ENCODE data around the gene CCDC57.
A peak's percentile ranks its signal among the peaks of the same experiment; 100 is the strongest.

Gene CCDC57

DNA sequence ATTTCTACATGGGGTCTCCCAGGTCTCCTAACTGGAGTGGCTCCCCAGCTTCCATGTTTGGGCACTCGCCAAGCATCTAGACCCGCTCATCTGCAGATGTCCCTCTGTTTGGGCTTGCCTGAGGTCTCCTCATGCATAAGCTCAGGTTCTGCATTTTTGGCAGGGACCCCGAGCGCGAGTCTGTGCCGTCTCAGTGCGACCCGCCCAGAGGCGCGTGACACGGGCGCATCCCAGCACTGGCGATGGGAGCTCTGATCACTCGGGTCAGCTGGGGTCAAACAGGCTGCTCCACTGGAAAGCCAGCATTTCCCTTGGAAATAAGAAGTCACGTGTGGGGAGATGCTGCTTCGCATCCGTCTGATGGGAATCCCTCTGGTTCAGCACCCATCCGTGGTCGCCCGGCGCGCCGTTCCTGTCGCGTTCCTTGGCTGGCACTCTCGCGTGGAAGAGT is 57.7 kb downstream of the CCDC57 start:
- TF ChIP-seq, protein P1, sequence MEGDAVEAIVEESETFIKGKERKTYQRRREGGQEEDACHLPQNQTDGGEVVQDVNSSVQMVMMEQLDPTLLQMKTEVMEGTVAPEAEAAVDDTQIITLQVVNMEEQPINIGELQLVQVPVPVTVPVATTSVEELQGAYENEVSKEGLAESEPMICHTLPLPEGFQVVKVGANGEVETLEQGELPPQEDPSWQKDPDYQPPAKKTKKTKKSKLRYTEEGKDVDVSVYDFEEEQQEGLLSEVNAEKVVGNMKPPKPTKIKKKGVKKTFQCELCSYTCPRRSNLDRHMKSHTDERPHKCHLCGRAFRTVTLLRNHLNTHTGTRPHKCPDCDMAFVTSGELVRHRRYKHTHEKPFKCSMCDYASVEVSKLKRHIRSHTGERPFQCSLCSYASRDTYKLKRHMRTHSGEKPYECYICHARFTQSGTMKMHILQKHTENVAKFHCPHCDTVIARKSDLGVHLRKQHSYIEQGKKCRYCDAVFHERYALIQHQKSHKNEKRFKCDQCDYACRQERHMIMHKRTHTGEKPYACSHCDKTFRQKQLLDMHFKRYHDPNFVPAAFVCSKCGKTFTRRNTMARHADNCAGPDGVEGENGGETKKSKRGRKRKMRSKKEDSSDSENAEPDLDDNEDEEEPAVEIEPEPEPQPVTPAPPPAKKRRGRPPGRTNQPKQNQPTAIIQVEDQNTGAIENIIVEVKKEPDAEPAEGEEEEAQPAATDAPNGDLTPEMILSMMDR (conservative IDR thresholded peaks at IDR 0.05; ENCODE audit: low read depth), result no peak
- DNase-seq (ENCODE audit: low spot score), result no peak
- ChIA-PET CTCF (interaction anchor here (0.5 to 2.2 kb wide), 4 partner anchors 50 to 410 kb away, joined by 4 to 16 read pairs (median 8); no protein-coding TSS in a partner anchor), POLR2A (ENCODE audit: low non-redundant PET) (no interaction called here)
- H3K27ac ChIP-seq, result peak overlapping the region; percentile 42

DNA sequence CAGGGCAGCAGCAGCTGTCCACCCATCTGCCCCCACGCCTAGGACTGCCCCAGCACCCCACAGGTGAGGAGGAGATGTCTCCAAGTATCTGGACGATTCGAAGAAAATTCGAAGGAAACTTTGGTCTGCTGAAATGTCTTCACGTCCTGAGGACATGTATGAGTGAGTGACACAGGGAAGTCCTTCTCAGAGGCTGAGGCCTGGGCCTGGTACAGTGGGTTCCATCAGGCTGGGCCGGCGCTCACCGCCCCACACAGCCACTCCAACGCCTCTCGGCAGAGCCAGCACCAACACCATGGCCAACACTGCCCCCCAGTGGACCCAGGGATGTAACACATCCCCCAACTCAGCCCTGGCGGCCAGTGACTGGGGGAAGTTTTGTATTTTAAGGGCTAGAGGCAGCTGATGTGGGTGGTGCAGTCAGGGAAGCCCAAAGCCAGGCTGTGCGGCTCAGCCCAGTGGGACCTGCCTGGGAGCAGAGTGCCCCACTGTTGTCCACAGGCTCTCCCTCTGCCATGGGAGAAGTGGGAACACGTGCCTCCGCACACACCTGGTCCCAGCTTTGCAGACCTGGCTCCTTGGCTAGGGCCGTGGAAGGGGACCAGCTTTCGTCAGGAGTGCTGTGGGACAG is 58.8 kb downstream of the CCDC57 start:
- CTCF ChIA-PET, result interaction anchor here (0.5 to 2.2 kb wide), 10 partner anchors 33 to 486 kb away, joined by 3 to 16 read pairs (median 4); no protein-coding TSS in a partner anchor
- TF ChIP-seq, protein P1 (conservative IDR thresholded peaks at IDR 0.05; ENCODE audit: low read depth), result peak; percentile 91
- POLR2A ChIA-PET (ENCODE audit: low non-redundant PET), result no interaction called here

DNA sequence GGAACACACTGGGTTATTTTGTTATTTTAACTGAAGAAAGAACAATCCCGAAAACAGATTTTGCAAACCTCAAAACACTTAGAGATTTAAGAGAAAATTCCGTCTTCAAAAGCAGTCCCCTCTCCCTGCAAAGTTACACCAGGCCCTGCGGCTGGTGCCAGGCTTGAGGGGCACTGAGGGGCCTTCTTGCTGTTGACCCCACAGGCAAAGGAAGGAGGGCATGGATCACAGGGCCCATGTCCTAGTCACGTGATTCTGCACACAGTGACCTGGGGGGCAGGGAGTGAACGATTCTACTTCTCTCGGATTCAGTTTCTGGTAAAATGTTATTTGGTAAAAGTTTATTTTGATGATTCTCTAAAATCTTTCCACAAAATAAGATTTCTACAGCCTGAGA is 59.3 kb downstream of the CCDC57 start:
- ChIA-PET CTCF (interaction anchor here (0.7 to 2.2 kb wide), 4 partner anchors 49 to 486 kb away, joined by 3 to 13 read pairs (median 6); no protein-coding TSS in a partner anchor), POLR2A (ENCODE audit: low non-redundant PET) (no interaction called here)
- TF ChIP-seq, protein P1 (conservative IDR thresholded peaks at IDR 0.05; ENCODE audit: low read depth), result no peak
- peak overlapping the region; percentile 49 for H3K27ac ChIP-seq
- DNase-seq (ENCODE audit: low spot score), result no peak

More for the DNA sequence above, 58.8 kb downstream of the CCDC57 start:
- DNase-seq (ENCODE audit: low spot score), result peak; percentile 83
- H3K27ac ChIP-seq, result peak overlapping the region; percentile 49

DNA sequence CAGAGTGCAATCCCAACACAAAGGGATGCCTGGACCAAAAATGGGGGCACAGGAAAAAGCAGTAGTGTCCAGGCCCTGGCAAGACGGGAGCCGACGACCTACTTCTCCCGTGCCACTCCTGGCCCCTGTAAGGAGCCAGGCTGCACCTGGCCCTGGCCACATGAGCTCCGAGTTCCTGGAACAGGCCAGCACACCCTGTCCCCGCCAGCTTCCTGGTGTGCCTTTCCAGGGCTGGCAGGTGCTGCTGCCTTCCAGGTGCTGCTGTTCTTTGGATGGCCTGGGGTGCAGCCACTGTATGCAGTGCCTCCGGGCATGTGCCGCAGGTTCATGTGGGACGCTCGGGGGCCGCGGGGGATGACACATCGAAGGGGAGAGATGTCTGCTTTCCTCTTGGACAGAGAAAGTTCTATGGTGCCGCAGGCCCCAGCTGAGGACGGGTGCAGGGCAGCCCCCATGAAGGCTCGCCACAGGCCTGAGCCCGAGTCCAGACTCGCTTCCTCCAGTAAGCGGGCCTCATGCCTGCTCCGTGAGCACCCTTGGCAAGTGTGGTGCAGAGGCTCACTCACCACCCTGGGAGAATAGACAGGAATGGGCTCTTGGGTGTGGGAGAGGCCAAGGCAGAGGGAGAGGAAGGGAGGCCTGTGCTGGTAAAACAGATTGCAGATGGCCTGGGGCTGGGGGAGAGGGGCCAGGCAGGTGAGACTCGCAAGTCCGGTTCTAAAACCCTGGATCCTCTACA is 59.9 kb downstream of the CCDC57 start:
- ChIA-PET POLR2A (ENCODE audit: low non-redundant PET) (interaction anchor here (0.7 kb wide), 1 partner anchor 54 kb away, joined by 3 read pairs; no protein-coding TSS in a partner anchor), CTCF (interaction anchor here (0.6 to 2.2 kb wide), 3 partner anchors 82 to 122 kb away, joined by 3 to 13 read pairs (median 4); no protein-coding TSS in a partner anchor)
- H3K27ac ChIP-seq, result peak overlapping the region; percentile 49
- DNase-seq (ENCODE audit: low spot score), result no peak
- TF ChIP-seq, protein P1 (conservative IDR thresholded peaks at IDR 0.05; ENCODE audit: low read depth), result no peak

DNA sequence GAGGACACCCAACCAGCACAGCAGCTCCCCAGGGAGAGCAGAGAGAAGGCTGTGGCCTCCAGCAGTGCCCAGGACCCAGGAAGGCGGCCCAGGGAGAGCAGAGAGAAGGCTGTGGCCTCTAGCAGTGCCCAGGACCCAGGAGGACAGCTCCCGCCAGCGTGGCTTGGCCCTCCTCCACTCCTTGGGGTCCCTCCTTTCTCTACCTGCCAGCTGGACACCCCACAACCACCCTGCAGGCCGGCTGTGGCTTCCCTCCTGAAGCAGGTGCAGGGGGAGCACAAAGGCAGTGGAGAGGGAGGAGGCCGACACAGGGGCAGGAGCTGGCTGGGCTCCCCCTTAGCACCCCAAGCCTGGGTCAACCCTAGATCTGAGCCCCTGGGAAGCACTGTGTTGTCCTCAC is 60.5 kb downstream of the CCDC57 start:
- POLR2A ChIA-PET (ENCODE audit: low non-redundant PET), result interaction anchor here (0.7 kb wide), 1 partner anchor 53 kb away, joined by 3 read pairs; no protein-coding TSS in a partner anchor
- TF ChIP-seq, protein P1 (conservative IDR thresholded peaks at IDR 0.05; ENCODE audit: low read depth), result no peak
- DNase-seq (ENCODE audit: low spot score), result no peak
- CTCF ChIA-PET, result interaction anchor here (0.6 to 2.2 kb wide), 2 partner anchors 82 to 122 kb away, joined by 4 to 13 read pairs; no protein-coding TSS in a partner anchor
- peak overlapping the region; percentile 49 for H3K27ac ChIP-seq
